MCF 10A (cell line): ENCODE results near the gene COL6A3. TPM values are rescaled to one million over a fixed set of nuclear protein-coding genes. Genes with fewer than 3 reads are reported as not detected.
"Not testable (repeated sequence)": the region's sequence is repeated elsewhere in the genome, so short reads cannot be mapped to it uniquely, and the experiment has no call there.

Experiments used
- BruUV-seq: library from RNA; stranded (reverse); fragments of 400-500 nt; replicated peaks from 2 replicates; lab custom pipeline; 2021; lab: Mats Ljungman, UMichigan
- CTCF ChIA-PET: fragments of 300-600 bp; sonication (Branson Sonifier 250); formaldehyde crosslinking; extraction: SDS; loops from one replicate; lab custom pipeline; 2021; ENCODE audit warnings: antibody characterized with exemption, inconsistent platforms; lab: Yijun Ruan, JAX
- POLR2A ChIA-PET: fragments of 300-600, 350-650 bp; sonication (Branson Sonifier 250); formaldehyde crosslinking; extraction: SDS; loops from one replicate; lab custom pipeline; 2020; ENCODE audit warnings: antibody characterized with exemption, inconsistent platforms; lab: Yijun Ruan, JAX
- DNase-seq: peaks from one replicate; pipeline ENCODE4 v3.0.0-alpha.2; 2018; ENCODE audit not compliant: unreplicated experiment
- H3K27ac Mint-ChIP-seq: one replicate; pipeline ENCODE4 v1.8.0; 2022; ENCODE audit warnings: mild to moderate bottlenecking, low read depth, mixed read lengths; ENCODE audit not compliant: unreplicated experiment
- H3K27me3 Mint-ChIP-seq: one replicate; pipeline ENCODE4 v1.8.0; 2022; ENCODE audit warnings: mixed read lengths; ENCODE audit not compliant: insufficient read depth, unreplicated experiment
- H3K36me3 Mint-ChIP-seq: one replicate; pipeline ENCODE4 v1.8.0; 2022; ENCODE audit warnings: mild to moderate bottlenecking, moderate library complexity, mixed read lengths; ENCODE audit not compliant: insufficient read depth, unreplicated experiment
- H3K4me1 Mint-ChIP-seq: one replicate; pipeline ENCODE4 v1.8.0; 2022; ENCODE audit warnings: mixed read lengths; ENCODE audit not compliant: insufficient read depth, unreplicated experiment
- H3K4me3 Mint-ChIP-seq: one replicate; pipeline ENCODE4 v1.8.0; 2022; ENCODE audit warnings: mild to moderate bottlenecking, moderate library complexity, mixed read lengths; ENCODE audit not compliant: unreplicated experiment
- H3K9me3 Mint-ChIP-seq: one replicate; pipeline ENCODE4 v1.8.0; 2022; ENCODE audit warnings: mixed read lengths; ENCODE audit not compliant: unreplicated experiment
- CTCF ChIP-seq: fragments of 200-600 bp; IDR thresholded peaks from one replicate; pipeline ENCODE4 v1.8.0; 2022; ENCODE audit warnings: antibody characterized with exemption, mild to moderate bottlenecking; ENCODE audit not compliant: unreplicated experiment
- intact Hi-C: fragments of 100-400 bp; cut with micrococcal nuclease; formaldehyde crosslinking; loops from 2 replicates; pipeline ENCODE4 v1.14.1; 2022
- total RNA-seq: library from RNA; stranded (reverse); gene quantifications from 2 replicates; pipeline ENCODE4 v1.2.3, GENCODE V29; 2022

Gene COL6A3
- total RNA-seq, 1 experiment from 2014 or later = 0.19 TPM

- no peak for DNase-seq
- no peak for TF ChIP-seq CTCF
- Mint-ChIP-seq H3K4me1 (no peaks in the 10 kb centered on the region), H3K36me3 (no peaks in the 10 kb centered on the region), H3K27ac (peak overlapping the region; percentile 31), H3K9me3 (no peaks in the 10 kb centered on the region), H3K4me3 (no peak overlapping the region), H3K27me3 (no peaks in the 10 kb centered on the region)
- POLR2A ChIA-PET = interaction anchor here (1.1 to 1.7 kb wide), 5 partner anchors 10 to 246 kb away, joined by 3 to 5 read pairs (median 4); no protein-coding TSS in a partner anchor
- CTCF ChIA-PET = interaction anchor here (1.1 to 4.0 kb wide), 9 partner anchors 9 to 289 kb away, joined by 3 to 51 read pairs (median 6); no protein-coding TSS in a partner anchor
- intact Hi-C loops = loop anchor here (2.0 to 5.0 kb wide), 2 partner anchors 63 to 160 kb away; no protein-coding TSS in a partner anchor
- BruUV-seq = no TSS peak
Observed at GRCh38 chr2:237411683-237412423, 2.1 kb downstream of the COL6A3 start.

- BruUV-seq = no TSS peak
- Mint-ChIP-seq H3K4me3 (no peak overlapping the region), H3K9me3 (no peaks in the 10 kb centered on the region), H3K27ac (peak overlapping the region; percentile 31), H3K4me1 (no peaks in the 10 kb centered on the region), H3K36me3 (no peaks in the 10 kb centered on the region), H3K27me3 (no peaks in the 10 kb centered on the region)
- no peak for DNase-seq
- ChIA-PET CTCF (interaction anchor here (0.7 to 4.0 kb wide), 28 partner anchors 10 to 1043 kb away, joined by 3 to 51 read pairs (median 4); no protein-coding TSS in a partner anchor), POLR2A (interaction anchor here (0.8 to 3.3 kb wide), 7 partner anchors 10 to 246 kb away, joined by 3 to 12 read pairs (median 4); no protein-coding TSS in a partner anchor)
- intact Hi-C loops = loop anchor here (2.0 to 5.0 kb wide), 2 partner anchors 64 to 161 kb away; no protein-coding TSS in a partner anchor
- no peak for TF ChIP-seq CTCF
Observed at GRCh38 chr2:237411092-237411601, 2.8 kb downstream of the COL6A3 start.

- H3K4me1 Mint-ChIP-seq, H3K27me3 Mint-ChIP-seq, H3K36me3 Mint-ChIP-seq, H3K27ac Mint-ChIP-seq, H3K9me3 Mint-ChIP-seq, BruUV-seq, H3K4me3 Mint-ChIP-seq, intact Hi-C loops, DNase-seq: not testable (repeated sequence)
- CTCF ChIA-PET = interaction anchor here (0.6 to 4.0 kb wide), 31 partner anchors 11 to 491 kb away, joined by 3 to 51 read pairs (median 4); no protein-coding TSS in a partner anchor
- POLR2A ChIA-PET = interaction anchor here (0.6 to 3.3 kb wide), 10 partner anchors 18 to 316 kb away, joined by 3 to 12 read pairs (median 4); no protein-coding TSS in a partner anchor
Observed at GRCh38 chr2:237409263-237409662, 4.7 kb downstream of the COL6A3 start.

GRCh38 chr2:237408335-237409000 is 5.5 kb downstream of the COL6A3 start:
- BruUV-seq = no TSS peak
- CTCF ChIA-PET = interaction anchor here (0.7 to 4.0 kb wide), 5 partner anchors 12 to 347 kb away, joined by 3 to 51 read pairs (median 4); no protein-coding TSS in a partner anchor
- POLR2A ChIA-PET = interaction anchor here (0.6 to 3.3 kb wide), 3 partner anchors 117 to 279 kb away, joined by 3 to 12 read pairs (median 4); no protein-coding TSS in a partner anchor
- no peaks in the 10 kb centered on the region for H3K4me1 Mint-ChIP-seq
- no peak overlapping the region for H3K27ac Mint-ChIP-seq
- no peaks in the 10 kb centered on the region for H3K27me3 Mint-ChIP-seq
- DNase-seq = no peak
- H3K9me3 Mint-ChIP-seq = no peaks in the 10 kb centered on the region
- TF ChIP-seq CTCF = no peak
- H3K4me3 Mint-ChIP-seq = no peak overlapping the region
- H3K36me3 Mint-ChIP-seq = no peaks in the 10 kb centered on the region
- intact Hi-C loops = no loop called here
